HCT116 (cell line): Measurements from ENCODE around the gene KNDC1. TPM values are rescaled to one million over a fixed set of nuclear protein-coding genes. Genes with fewer than 3 reads are reported as not detected.

ENCODE experiments used
- ATAC-seq: fragments of 200-7000 bp; cut with Tn5 transposase; 2 replicates; pipeline ENCODE4 v1.9.1; 2020; ENCODE audit warnings: mild to moderate bottlenecking, moderate library complexity
- BruUV-seq: library from RNA; stranded (reverse); fragments of 400-500 nt; replicated peaks from 2 replicates; lab custom pipeline; 2021; lab: Mats Ljungman, UMichigan
- CTCF ChIA-PET: fragments of 300-600 bp; sonication (Branson Sonifier 250); formaldehyde crosslinking; loops from one replicate; lab custom pipeline; 2021; ENCODE audit warnings: antibody characterized with exemption; lab: Charles Lee
- POLR2A ChIA-PET: fragments of 300-600, 350-600 bp; sonication (Branson Sonifier 250); formaldehyde crosslinking; loops from one replicate; lab custom pipeline; 2021; ENCODE audit warnings: antibody characterized with exemption; lab: Charles Lee
- RAD21 ChIA-PET, 2 experiments: fragments of 300-600 bp; sonication (Branson Sonifier 250); formaldehyde crosslinking; loops; one replicate each; lab custom pipeline; 2023; ENCODE audit warnings: low total read pairs in 2 of 2; ENCODE audit not compliant: uncharacterized antibody in 2 of 2, unreplicated experiment in 2 of 2, low non-redundant PET in 1 of 2; lab: Charles Lee
- DNase-seq: peaks from one replicate; pipeline ENCODE4 v3.0.0-alpha.2; 2010; ENCODE audit warnings: low read depth, low spot score
- H2AFZ ChIP-seq: fragments of 200-600 bp; shearing (Covaris generic), sonication (generic); 2 replicates; pipeline ENCODE4 v1.6.1; 2017; ENCODE audit warnings: low read depth, mixed run types, mixed read lengths, antibody characterized with exemption, low read length; ENCODE audit not compliant: poor library complexity, severe bottlenecking
- H3K27ac ChIP-seq: 2 replicates; pipeline ENCODE4 v1.5.1; 2012; ENCODE audit warnings: low read depth, low read length
- H3K27me3 ChIP-seq: fragments of 200-600 bp; sonication (generic); 2 replicates; pipeline ENCODE4 v1.6.1; 2016; ENCODE audit warnings: mixed run types, low read length, mixed read lengths; ENCODE audit not compliant: insufficient read depth
- H3K36me3 ChIP-seq, 2 experiments: fragments of 200-500 bp in 1 of 2; fragments of 200-600 bp in 1 of 2; sonication (Bioruptor generic) in 1 of 2; sonication (generic) in 1 of 2; 2 replicates each; pipeline versions ENCODE4 v1.5.1 to v1.6.1; 2014 to 2016; ENCODE audit warnings: low read length in 2 of 2, inconsistent platforms in 1 of 2, mixed read lengths in 1 of 2, mixed run types in 1 of 2; ENCODE audit not compliant: insufficient read depth in 2 of 2, control insufficient read depth in 1 of 2
- H3K4me1 ChIP-seq, 2 experiments: fragments of 200-600 bp in 1 of 2; sonication (generic) in 1 of 2; 2 replicates each; pipeline versions ENCODE4 v1.5.1 to v1.6.1; 2012 to 2017; ENCODE audit warnings: low read length in 2 of 2, inconsistent platforms in 1 of 2, mild to moderate bottlenecking in 1 of 2, mixed read lengths in 1 of 2, mixed run types in 1 of 2, moderate library complexity in 1 of 2; ENCODE audit not compliant: insufficient read depth in 2 of 2, control insufficient read depth in 1 of 2
- H3K4me2 ChIP-seq: fragments of 200-600 bp; sonication (generic); 2 replicates; pipeline ENCODE4 v1.6.1; 2017; ENCODE audit warnings: mixed run types, low read length, mixed read lengths
- H3K4me3 ChIP-seq, 2 experiments: fragments of 200-600 bp in 1 of 2; sonication (generic) in 1 of 2; replicated peaks in 1 of 2; 2 replicates each; pipeline ENCODE4 v1.5.1; 2011 to 2016; ENCODE audit warnings: low read length in 2 of 2, control low read depth in 1 of 2, low read depth in 1 of 2, mild to moderate bottlenecking in 1 of 2, mixed read lengths in 1 of 2, mixed run types in 1 of 2
- H3K79me2 ChIP-seq: fragments of 200-600 bp; sonication (generic); 2 replicates; pipeline ENCODE4 v1.6.1; 2017; ENCODE audit warnings: mild to moderate bottlenecking, mixed run types, low read length, moderate library complexity, mixed read lengths; ENCODE audit not compliant: insufficient read depth
- H3K9ac ChIP-seq: fragments of 200-600 bp; sonication (generic); 2 replicates; pipeline ENCODE4 v1.6.1; 2016; ENCODE audit warnings: low read length, mixed read lengths
- H3K9me2 ChIP-seq: fragments of 200-600 bp; sonication (generic), shearing (Covaris generic); 2 replicates; pipeline ENCODE4 v1.6.1; 2017; ENCODE audit warnings: mixed run types, mild to moderate bottlenecking, moderate library complexity; ENCODE audit not compliant: insufficient read depth
- H3K9me3 ChIP-seq, 2 experiments: fragments of 200-500 bp in 1 of 2; fragments of 200-600 bp in 1 of 2; sonication (Bioruptor generic) in 1 of 2; sonication (generic) in 1 of 2; 2 replicates each; pipeline ENCODE4 v1.6.1; 2014 to 2017; ENCODE audit warnings: low read length in 2 of 2, mixed read lengths in 2 of 2, inconsistent platforms in 1 of 2, low read depth in 1 of 2, mild to moderate bottlenecking in 1 of 2, mixed run types in 1 of 2, moderate library complexity in 1 of 2; ENCODE audit not compliant: control insufficient read depth in 1 of 2, insufficient read depth in 1 of 2
- H4K20me1 ChIP-seq: fragments of 200-600 bp; sonication (generic), shearing (Covaris generic); 2 replicates; pipeline ENCODE4 v1.6.1; 2017; ENCODE audit warnings: mixed run types, mild to moderate bottlenecking, moderate library complexity; ENCODE audit not compliant: insufficient read depth
- EZH2phosphoT487 ChIP-seq: fragments of 200-600 bp; IDR thresholded peaks from 2 replicates; pipeline ENCODE4 v1.6.1; 2018; ENCODE audit warnings: antibody characterized with exemption, borderline replicate concordance
- POLR2A ChIP-seq: IDR thresholded peaks from 2 replicates; pipeline ENCODE4 v1.7.0; 2011; ENCODE audit warnings: borderline replicate concordance; ENCODE audit not compliant: insufficient read depth, insufficient read length; ENCODE audit errors: extremely low read depth
- POLR2AphosphoS5 ChIP-seq: IDR thresholded peaks from 2 replicates; pipeline ENCODE4 v1.6.1; 2011; ENCODE audit warnings: mild to moderate bottlenecking, low read depth, low read length, moderate library complexity
- RAD21 ChIP-seq: IDR thresholded peaks from 2 replicates; pipeline ENCODE4 v1.6.1; 2012; ENCODE audit warnings: low read depth, mild to moderate bottlenecking
- REST ChIP-seq: IDR thresholded peaks from 2 replicates; pipeline ENCODE4 v1.6.1; 2012; ENCODE audit warnings: low read depth
- SIN3A ChIP-seq: IDR thresholded peaks from 2 replicates; pipeline ENCODE4 v1.6.1; 2012; ENCODE audit warnings: low read depth
- SP1 ChIP-seq: IDR thresholded peaks from 2 replicates; pipeline ENCODE4 v1.6.1; 2012; ENCODE audit warnings: low read depth
- TCF7L2 ChIP-seq: IDR thresholded peaks from 2 replicates; pipeline ENCODE4 v1.7.0; 2011; ENCODE audit warnings: borderline replicate concordance, inconsistent platforms; ENCODE audit not compliant: insufficient read depth, insufficient read length; ENCODE audit errors: extremely low read depth
- intact Hi-C: fragments of 100-400 bp; cut with micrococcal nuclease; formaldehyde crosslinking; loops from 2 replicates; pipeline ENCODE4 v1.10.0; 2022
- total RNA-seq: library from RNA; stranded (reverse); gene quantifications from one replicate; pipeline ENCODE4 v1.2.1, GENCODE V29; 2021; ENCODE audit not compliant: unreplicated experiment

The KNDC1 gene
- total RNA-seq, 1 experiment from 2014 or later, result 3.6 TPM

GRCh38 chr10:133212853-133213494 lies 53.0 kb downstream of the KNDC1 start:
- CTCF ChIA-PET, result no interaction called here
- TF ChIP-seq TCF7L2 (no peak), SIN3A (no peak), EZH2phosphoT487 (no peak), POLR2AphosphoS5 (no peak), POLR2A (no peak), SP1 (no peak), REST (no peak), RAD21 (no peak)
- TF ChIP-seq, all 23 proteins: peak for 0
- ATAC-seq, result no peak
- POLR2A ChIA-PET, result no interaction called here
- no peaks in the 10 kb centered on the region for H3K4me1 ChIP-seq
- H3K9ac ChIP-seq, result no peak overlapping the region
- RAD21 ChIA-PET, result no interaction called here
- H2AFZ ChIP-seq, result no peak overlapping the region
- intact Hi-C loops, result no loop called here
- H3K27me3 ChIP-seq, result no peaks in the 10 kb centered on the region
- no peak overlapping the region for H3K4me2 ChIP-seq
- DNase-seq, result no peak
- no peaks in the 10 kb centered on the region for H3K36me3 ChIP-seq
- H3K9me3 ChIP-seq, result no peaks in the 10 kb centered on the region
- no peak overlapping the region for H3K27ac ChIP-seq
- H3K4me3 ChIP-seq, result no peak overlapping the region
- H4K20me1 ChIP-seq, result no peaks in the 10 kb centered on the region
- no peaks in the 10 kb centered on the region for H3K79me2 ChIP-seq
- H3K9me2 ChIP-seq, result no peaks in the 10 kb centered on the region
- no TSS peak for BruUV-seq
